ENCODE measurements around the gene CDK17.
A peak's percentile ranks its signal among the peaks of the same experiment; 100 is the strongest.
"Not testable (repeated sequence)": the region's sequence is repeated elsewhere in the genome, so short reads cannot be mapped to it uniquely, and the experiment has no call there.

Gene CDK17

GRCh38 chr12:96321941-96322340, 78.3 kb downstream of the CDK17 start:
- in situ Hi-C loops (cut with HindIII; ENCODE audit: low sequenced_read_pairs), result no loop called here
- DNase-seq (ENCODE audit: low read depth), result no peak
- H3K4me3 ChIP-seq (ENCODE audit: low read depth, low read length), result no peak overlapping the region
- no peak for TF ChIP-seq CTCF (IDR thresholded peaks at IDR 0.05; ENCODE audit: low read depth, low read length, missing control alignments)

GRCh38 chr12:96317801-96318200, 82.4 kb downstream of the CDK17 start:
- in situ Hi-C loops (cut with HindIII; ENCODE audit: low sequenced_read_pairs); H3K4me3 ChIP-seq (ENCODE audit: low read depth, low read length); DNase-seq (ENCODE audit: low read depth): not testable (repeated sequence)

DNA sequence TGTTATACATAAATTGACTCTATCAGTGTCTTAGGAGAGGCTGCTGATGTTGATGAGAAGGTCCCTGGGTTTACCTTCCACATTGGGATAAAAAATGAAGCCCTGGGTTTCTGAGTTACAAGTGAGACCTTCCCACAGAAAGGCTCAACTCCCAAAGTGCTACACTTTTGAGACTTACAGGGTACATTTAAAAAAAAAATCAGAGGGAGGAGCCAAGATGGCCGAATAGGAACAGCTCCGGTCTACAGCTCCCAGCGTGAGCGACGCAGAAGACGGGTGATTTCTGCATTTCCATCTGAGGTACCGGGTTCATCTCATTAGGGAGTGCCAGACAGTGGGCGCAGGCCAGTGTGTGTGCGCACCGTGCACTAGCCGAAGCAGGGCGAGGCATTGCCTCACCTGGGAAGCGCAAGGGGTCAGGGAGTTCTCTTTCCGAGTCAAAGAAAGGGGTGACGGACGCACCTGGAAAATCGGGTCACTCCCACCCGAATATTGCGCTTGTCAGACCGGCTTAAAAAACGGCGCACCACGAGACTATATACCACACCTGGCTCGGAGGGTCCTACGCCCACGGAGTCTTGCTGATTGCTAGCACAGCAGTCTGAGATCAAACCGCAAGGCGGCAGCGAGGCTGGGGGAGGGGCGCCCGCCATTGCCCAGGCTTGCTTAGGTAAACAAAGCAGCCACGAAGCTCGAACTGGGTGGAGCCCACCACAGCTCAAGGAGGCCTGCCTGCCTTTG, 84.3 kb downstream of the CDK17 start:
- in situ Hi-C loops (cut with HindIII; ENCODE audit: low sequenced_read_pairs); H3K4me3 ChIP-seq (ENCODE audit: low read depth, low read length); DNase-seq (ENCODE audit: low read depth): not testable (repeated sequence)

DNA sequence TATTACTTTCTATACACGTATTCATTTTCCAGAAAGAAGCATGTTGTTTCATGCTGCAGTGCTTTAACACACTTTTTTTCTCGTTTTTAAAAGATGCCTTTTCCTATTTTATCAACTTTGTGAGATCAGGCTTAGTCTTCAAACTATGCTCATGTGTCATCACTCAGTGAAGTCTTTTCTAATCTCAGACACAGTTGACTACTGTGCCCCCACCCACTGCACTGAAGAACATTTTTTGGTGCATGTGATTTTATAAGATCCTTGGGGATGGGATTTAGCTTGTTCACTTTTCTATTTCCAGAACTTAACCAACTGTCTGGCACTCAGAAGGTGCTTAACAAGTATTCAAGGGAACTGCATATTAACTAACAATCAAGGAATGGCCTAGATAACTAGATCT, 85.5 kb downstream of the CDK17 start:
- no peak for TF ChIP-seq CTCF (IDR thresholded peaks at IDR 0.05; ENCODE audit: low read depth, low read length, missing control alignments)
- in situ Hi-C loops (cut with HindIII; ENCODE audit: low sequenced_read_pairs), result no loop called here
- no peak for DNase-seq (ENCODE audit: low read depth)
- no peak overlapping the region for H3K4me3 ChIP-seq (ENCODE audit: low read depth, low read length)

DNA sequence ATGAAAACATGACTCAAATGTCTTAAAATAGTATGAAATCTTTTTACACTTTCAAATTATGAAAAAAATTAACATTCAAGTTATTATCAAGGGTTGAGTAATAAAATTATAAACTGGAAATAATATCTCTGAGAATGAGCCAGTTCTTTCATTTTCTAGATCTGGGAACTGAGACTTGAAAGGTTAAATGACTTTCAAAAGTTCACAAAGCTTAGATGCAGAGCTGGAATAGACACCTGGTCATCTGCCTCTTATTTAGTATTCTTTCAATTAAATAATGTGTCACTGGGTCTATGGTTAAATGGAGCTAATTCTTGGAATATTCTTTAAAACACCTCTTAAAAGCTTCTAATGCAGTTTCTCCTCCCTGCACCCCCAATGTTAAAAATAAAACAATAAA, 86.6 kb downstream of the CDK17 start:
- in situ Hi-C loops (cut with HindIII; ENCODE audit: low sequenced_read_pairs), result no loop called here

GRCh38 chr12:96311191-96311590, 89.0 kb downstream of the CDK17 start:
- in situ Hi-C loops (cut with HindIII; ENCODE audit: low sequenced_read_pairs), result no loop called here
- no peak overlapping the region for H3K4me3 ChIP-seq (ENCODE audit: low read depth, low read length)
- no peak for DNase-seq (ENCODE audit: low read depth)
- TF ChIP-seq CTCF (IDR thresholded peaks at IDR 0.05; ENCODE audit: low read depth, low read length, missing control alignments), result no peak

More for the DNA sequence above, 86.6 kb downstream of the CDK17 start:
- TF ChIP-seq CTCF (IDR thresholded peaks at IDR 0.05; ENCODE audit: low read depth, low read length, missing control alignments), result no peak
- H3K4me3 ChIP-seq (ENCODE audit: low read depth, low read length), result no peak overlapping the region
- no peak for DNase-seq (ENCODE audit: low read depth)

DNA sequence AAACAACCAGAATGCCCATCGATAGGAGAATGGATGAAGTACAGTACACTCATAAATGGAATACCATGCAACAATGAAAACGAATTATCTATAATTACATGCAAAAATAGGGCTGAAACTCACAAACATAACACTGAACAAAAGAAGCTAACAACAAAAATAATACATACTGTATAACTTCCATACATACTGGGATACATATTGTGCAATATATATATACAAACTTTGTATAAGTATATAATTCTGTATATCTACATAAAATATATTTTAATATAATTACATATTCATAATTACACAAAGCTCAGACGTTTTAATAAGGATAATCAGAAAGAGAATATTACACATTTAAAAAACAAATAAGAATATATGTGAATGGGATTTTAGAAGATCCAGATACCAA, 90.2 kb downstream of the CDK17 start:
- no peak overlapping the region for H3K4me3 ChIP-seq (ENCODE audit: low read depth, low read length)
- in situ Hi-C loops (cut with HindIII; ENCODE audit: low sequenced_read_pairs), result no loop called here
- no peak for TF ChIP-seq CTCF (IDR thresholded peaks at IDR 0.05; ENCODE audit: low read depth, low read length, missing control alignments)
- no peak for DNase-seq (ENCODE audit: low read depth)

DNA sequence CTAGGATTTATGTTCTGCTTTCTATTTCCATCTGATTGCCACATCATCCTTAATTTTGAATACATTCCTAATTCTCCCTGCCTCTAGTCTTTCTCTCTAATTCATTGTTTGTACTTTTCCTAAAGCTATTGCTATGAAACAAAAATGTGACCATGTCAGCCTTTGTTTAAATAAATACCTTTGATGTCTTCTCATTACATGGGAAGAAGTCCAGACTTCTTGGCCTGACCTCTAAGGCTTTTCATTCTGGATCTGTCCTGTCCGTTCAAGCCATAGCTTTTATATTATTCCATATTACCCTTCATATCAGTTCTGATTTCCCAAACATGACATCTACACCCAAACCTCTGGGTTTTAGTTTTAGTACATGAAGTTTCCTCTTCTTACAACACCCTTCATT, 91.4 kb downstream of the CDK17 start:
- in situ Hi-C loops (cut with HindIII; ENCODE audit: low sequenced_read_pairs), result no loop called here
- H3K4me3 ChIP-seq (ENCODE audit: low read depth, low read length), result no peak overlapping the region
- DNase-seq (ENCODE audit: low read depth), result peak; percentile 61
- no peak for TF ChIP-seq CTCF (IDR thresholded peaks at IDR 0.05; ENCODE audit: low read depth, low read length, missing control alignments)
